ENCODE results near the gene RIPK1.

Gene RIPK1

DNA sequence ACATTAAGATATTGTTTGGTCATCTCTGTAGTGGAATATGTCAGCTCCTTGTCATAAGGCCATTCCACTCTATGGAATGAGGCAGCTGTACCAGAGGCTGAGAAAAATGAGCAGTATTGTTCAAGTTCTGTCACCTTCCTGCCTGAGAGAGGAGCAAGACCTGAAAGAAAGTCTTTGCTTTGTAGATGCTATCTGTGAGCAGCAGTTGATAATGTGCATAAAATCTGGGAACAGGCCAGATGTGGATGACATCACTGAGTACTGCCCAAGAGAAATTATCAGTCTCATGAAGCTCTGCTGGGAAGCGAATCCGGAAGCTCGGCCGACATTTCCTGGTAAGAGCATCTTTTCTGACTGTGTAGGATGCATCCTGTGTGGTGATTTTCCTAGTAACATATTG, 16.8 kb downstream of the RIPK1 start:
- no peak for DNase-seq (ENCODE audit: low read depth)

DNA sequence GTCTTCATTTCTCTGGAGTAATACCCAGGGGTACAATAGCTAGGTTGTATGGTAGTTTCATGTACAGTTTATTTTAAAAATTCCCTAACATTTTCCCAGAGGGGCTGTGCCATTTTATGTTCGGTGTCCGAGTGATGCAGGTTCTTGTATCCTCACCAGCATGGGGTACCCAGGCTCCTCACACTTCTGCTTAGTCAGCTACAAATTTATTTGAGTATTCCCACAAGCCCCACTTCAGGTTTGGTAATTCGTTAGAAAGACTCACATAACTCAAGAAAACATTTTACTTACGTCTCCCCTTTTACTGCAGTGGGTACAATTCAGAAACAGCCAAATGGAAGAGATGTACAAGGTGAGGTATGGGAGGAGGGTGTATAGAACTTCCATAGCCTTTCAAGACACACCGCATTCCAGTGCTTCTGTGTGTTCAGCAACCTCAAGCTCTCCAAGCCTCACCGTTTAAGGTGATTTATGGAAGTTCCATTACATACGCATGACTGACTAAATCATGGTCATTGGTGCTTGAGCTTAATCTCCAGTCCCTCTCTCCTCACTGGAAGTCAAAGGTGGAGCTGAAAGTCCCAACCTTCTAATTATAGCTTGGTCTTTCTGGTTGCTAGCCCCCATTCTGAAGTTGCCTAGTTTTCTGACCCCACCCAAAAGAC, 18.1 kb downstream of the RIPK1 start:
- DNase-seq (ENCODE audit: low read depth) = no peak

DNA sequence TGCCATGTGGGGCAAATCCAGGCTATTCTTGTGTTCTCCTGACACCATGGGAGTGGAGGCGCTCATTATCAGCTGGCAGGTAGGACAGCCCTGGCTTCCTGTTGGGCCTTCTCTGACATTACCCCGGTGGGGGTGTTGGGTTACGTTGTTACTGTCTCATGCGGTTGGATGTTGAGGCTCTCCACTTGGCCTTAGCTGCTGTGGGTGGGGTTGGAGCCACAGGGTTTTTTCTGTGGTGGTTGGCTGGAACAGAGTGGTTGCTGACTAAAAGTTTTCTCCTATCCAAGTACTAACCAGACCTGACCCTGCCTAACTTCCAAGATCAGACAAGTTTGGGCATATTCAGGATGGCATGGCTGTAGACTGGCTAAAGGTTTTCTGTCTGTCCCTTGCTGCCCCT, 20.2 kb downstream of the RIPK1 start:
- DNase-seq (ENCODE audit: low read depth) = no peak

DNA sequence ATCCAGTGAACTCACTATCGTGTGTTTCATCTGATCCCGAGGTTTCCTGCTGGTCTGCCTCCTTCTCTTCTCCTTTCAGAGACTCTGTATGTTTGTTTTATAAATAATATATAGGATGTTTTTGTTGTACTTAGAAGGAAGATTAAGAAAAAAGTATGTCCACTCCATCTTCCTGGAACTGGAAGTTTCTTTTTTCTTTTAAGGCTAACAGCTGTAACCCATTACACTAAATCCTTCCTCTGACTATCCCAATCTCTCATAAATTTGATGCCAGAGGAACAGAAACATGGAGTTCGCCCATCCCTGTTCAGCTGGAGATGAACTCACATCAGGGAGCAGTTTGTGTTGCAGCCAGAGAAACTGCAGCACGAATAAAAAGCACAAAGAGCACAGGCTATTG, 20.7 kb downstream of the RIPK1 start:
- DNase-seq (ENCODE audit: low read depth) = peak; percentile 52

DNA sequence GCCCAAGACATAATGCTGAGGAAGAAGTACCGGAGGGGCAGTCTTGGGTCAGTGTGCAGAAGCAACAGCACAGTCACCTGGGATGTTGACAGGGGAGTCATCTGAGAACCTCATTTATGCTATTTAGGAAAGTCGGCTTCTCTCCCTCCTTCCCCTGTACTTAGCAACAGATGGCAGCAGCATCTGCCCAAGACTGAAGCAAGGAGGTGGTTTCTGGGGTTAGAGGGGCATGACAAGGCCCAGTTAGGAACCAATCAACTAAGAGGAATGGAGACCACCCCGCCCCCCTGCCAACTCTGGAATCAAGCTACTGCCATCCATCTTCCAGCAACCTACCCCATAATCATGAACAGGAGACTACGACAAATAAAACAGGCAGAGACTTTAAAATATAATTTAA, 21.7 kb downstream of the RIPK1 start:
- DNase-seq (ENCODE audit: low read depth) = no peak

DNA sequence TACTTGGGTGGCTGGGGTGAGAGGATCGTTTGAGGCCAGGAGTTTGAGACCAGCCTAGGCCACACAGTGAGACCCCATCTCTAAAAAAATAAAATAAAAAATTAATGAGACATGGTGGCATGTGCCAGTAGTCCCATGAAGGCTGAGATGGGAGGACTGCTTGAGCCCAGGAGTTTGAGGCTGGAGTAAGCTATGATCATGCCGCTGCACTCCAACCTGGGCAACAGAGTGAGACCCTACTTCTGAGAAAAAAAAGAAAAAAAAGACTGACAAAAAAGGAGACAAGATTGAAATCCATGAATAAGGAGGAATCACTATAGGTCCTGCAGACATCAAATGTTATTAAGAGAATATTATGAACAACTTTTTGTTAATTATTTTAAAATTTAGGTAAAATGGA, 26.5 kb downstream of the RIPK1 start:
- DNase-seq (ENCODE audit: low read depth) = no peak

DNA sequence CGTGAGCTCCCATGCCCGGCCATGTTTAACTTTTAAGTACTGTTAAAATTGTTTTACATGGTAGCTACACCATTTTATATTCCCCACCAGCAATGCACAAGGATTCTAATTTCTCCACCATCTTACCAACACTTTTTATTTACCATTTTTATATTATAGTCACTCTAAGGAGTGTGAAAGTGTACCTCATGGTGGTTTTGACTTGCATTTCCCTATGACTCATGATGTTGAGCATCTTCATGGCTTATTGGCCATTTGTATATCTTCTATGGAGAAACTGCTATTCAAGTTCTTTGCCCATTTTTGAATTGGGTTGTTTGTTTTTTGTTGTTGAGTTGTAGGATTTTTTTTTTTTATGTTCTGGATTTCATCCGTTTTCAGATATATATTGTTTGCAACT, 34.6 kb downstream of the RIPK1 start:
- no peak for DNase-seq (ENCODE audit: low read depth)

DNA sequence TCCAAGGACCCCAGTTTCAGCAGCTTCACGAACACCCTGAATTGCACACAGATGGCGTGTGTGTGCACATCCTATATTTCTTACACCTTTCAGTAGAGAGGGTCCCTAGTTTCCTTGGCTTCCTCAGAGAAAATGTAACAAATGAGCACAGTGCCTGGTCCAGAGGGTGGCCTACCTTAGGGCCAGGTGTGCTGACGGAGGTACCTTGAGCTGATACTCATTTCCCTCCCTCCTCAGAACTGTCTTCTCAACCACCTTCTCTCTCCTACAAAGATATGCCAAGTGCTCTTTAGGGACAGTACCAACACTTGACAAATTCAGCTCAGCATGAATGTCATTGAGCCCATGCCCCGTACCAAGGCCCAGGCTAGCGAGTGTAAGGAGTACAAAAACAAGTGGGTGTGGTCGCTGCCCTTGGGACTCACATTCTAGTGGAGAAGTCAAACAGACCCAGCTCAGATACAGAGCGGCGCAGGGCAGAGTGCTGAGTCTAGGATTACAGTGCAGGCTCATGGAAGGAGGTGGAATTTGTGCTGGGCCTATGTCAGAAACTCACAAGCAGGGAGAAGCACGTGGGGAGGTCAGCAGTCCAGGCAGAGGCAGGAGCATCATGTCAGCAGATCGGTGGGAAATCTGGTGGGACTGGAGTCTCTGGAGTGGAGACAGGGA, 40.6 kb downstream of the RIPK1 start:
- no peak for DNase-seq (ENCODE audit: low read depth)

DNA sequence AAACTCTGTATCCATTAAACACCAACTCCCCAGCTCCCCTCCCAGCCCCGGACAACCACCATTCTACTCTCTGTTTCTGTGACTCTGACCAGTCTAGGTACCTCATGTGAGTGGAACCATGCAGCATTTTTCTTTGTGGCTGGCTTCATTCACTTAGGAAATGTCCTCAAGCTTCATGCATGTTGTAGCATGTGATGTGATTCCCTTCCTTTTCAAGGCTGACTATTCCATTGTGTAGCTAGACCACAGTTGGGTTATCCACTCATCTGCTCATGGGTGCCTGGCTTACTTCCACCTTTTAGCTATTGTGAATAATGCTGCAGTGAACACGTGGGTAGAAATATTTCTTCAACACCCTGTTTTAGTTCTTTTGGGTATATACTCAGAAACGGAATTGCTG, 41.5 kb downstream of the RIPK1 start:
- DNase-seq (ENCODE audit: low read depth) = no peak

DNA sequence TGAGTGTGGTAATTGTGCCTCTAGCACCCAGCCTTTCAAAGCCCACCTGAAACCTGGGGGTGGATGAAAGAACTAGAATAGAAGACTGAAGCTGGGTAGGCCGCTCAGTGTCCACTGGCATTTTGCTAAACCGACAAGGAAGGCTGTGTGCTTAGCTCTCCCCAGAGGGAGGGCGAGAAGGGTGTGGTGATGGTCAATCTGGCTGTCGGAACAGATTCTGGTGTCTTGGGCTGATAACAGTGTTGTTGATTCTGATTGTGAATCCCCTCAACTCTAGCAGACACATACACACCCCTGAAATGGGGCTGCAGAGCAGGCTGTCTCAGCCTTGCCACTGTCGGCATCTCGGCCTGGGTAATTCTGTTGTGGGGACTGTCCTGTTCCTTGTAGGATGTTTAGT, 46.1 kb downstream of the RIPK1 start:
- DNase-seq (ENCODE audit: low read depth) = no peak

DNA sequence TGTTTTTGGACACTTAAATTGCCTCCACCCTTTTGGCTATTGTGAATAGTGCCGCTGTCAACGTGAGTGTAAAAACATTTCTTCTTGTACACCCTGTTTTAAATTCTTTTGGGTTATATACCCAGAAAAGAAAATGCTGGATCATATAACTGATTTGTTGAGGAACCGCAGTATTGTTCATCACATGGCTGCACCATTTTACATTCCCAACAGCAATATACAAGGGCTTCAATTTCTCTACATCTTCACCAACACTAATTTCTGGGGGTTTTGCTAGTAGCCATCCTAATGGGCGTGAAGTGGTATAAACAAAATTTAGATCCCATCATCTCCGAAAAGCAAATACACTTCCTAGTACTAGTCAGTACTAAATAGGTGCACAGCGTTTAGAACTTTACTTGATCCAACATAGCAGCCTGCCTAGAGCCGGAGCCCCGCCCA, 49.6 kb downstream of the RIPK1 start:
- DNase-seq (ENCODE audit: low read depth) = no peak

DNA sequence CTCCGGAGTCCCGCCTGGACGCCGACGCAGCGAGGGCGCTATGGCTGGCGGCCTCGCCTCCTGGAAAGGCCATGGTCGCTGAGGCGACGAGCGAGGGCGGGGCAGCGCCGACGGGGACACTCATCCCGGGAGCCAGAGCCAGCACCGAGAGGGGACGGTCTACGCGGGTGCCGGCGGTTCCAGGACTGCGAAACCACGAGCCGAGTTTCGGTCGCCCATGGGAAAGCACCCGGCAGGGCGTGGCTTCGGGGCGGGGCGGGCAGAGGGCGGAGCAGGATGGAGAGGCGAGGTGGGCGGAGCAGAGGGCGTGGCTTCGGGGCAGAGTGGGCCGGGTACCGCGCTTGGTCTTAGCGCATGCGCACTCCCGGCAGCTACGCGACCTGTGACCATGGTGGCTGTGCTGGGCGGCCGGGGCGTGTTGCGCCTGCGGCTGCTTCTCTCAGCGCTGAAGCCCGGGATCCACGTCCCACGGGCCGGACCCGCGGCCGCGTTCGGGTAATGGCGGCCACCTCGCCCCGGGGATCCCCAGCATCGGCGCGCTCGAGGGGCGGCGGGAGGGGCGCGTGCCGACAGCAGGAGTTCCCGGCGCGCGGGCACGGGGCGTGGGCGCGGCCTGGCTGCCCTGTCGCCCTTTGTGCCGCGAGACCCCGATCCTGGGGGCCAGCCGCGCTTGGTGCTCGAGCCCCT, 50.2 kb downstream of the RIPK1 start, which contains the start of gene BPHL:
Gene BPHL (plus strand): TSS at position 359 of the 687 bp plus-strand sequence. CDS start 30 bp downstream, at position 389.
- peak; percentile 86 for DNase-seq (ENCODE audit: low read depth)

DNA sequence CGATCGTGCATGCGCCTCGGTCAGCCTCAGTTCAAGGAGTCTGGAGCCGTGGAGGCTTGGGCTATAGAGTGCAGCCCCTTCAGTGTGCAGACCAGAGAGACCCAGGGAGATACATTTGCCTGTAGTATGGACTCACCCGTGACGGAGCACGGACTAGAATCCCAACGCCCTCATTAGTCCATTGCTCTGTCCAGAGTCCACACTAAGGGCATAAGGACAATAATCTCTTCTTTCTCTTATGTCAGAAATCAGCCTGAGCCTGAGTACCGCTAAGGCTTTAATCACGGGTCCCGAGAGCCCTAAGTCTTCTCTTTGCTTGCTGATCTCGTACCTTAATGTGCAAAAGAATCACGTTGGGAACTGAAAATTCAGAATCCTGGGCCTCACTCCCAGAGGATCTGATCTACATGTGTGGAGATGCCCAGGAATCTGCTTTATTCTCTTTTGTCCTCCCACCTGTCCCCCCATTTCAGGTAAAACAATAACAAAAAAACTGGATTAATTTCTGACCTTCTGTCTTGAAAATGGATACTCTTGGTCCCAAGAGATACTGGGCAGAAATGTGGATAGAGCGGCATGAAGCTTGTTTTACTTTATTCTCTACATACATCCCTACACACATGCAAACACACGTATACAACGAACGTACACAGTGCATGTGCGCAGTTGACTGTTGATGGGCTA, 50.9 kb downstream of the RIPK1 start:
- no peak for DNase-seq (ENCODE audit: low read depth)

DNA sequence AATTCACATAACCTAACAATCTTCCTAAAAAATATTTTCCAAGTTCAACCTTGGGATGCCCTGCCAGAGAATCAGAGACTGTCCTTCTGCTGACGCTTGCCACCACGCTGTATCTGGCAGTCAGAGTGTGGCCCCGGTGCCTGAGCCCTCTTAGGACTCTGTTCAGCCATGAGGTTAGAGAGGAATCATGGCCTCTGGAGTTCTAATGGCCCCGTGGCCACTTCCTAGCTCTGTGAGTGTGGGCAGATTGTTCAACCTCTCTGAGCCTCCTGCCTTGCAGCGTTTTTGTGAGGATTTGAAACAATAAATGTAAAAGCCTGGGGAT, 52.4 kb downstream of the RIPK1 start:
- no peak for DNase-seq (ENCODE audit: low read depth)

DNA sequence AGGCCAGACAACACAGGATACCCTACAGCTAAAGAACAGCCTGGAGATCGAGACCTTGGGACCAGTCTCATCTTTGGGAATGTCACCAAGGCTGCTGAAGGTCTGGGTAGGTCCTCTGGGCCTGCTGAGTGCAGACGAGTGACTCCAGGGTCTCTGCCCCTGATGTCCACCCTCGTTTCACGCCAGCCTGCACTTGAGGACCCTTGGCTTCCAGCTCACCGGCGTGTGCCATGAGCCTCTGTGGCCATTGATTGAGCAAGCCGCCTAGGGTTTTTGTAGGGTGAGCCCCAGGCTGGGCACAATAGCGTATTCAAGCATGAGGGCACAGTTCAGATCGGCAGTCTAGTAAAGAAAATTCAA, 54.5 kb downstream of the RIPK1 start:
- DNase-seq (ENCODE audit: low read depth) = no peak

DNA sequence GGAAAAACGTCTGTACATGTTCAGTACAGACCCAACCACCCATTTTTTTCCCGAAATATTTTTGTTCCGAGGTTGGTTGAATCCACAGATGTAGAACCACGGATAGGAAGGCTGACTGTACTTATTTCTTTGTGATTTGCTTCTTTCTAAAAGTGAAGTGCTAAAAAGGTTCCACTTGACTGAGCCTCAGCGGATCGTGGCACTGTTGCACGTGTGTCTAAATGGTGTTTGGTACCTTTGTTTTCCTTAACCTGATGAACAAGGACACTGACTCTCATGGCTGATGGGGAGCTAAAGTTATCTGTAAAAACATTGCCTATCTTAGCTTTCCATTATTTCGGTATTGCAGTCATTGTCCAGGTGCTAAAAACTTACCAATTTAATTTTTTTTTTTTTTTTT, 56.4 kb downstream of the RIPK1 start:
- DNase-seq (ENCODE audit: low read depth) = no peak

DNA sequence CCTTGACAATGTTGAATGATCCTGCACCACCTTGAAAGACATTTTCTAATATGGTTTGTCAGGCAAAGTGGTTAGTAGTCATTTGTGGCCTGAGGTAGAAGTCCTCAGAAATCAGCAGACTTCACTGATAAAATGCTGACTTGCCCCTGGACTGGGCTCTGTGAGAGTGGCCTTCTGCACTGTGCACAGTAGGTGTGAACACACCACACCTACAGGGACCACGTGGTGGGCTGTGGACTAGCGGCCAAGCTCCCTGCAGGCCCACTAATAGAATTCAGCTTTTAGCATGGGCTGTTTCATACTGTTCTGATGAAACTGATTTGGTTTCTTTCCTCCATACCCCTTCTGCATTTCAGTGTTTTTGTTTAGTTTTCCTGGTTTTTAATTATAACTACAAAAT, 57.5 kb downstream of the RIPK1 start:
- DNase-seq (ENCODE audit: low read depth) = no peak

DNA sequence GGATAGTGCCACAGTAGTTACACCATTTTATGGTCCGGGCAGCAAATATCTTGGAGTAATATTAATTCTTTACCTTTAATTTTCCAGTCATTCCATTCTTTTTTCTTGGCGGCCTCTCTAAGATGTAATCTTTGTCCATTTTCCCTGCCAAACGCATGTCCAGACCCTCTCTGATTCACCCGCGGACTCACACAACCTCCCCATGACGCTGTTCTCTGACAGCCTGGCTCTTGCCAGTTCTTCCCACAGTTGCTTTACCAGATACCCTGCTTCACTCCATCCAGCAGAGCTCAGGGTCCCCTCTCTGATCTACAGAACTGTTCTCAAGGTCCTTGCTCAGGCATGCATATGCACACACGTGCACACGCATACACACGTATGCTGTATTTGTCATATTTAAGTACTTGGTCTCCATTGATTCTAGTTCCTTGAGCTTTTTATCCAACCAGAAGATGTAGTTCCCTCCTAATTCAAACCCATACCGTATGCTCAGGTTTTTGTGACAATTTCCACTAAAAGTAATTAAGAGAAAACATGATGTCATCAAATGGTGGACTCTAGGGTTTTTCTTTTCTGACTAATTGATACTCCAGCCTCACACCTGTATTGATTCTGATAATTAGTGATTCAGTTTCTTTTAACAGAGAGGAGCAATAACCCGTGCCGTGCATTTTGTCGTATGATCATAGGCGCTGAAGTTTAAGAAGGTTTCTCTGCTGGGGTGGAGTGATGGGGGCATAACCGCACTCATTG, 60.2 kb downstream of the RIPK1 start:
- DNase-seq (ENCODE audit: low read depth) = no peak

DNA sequence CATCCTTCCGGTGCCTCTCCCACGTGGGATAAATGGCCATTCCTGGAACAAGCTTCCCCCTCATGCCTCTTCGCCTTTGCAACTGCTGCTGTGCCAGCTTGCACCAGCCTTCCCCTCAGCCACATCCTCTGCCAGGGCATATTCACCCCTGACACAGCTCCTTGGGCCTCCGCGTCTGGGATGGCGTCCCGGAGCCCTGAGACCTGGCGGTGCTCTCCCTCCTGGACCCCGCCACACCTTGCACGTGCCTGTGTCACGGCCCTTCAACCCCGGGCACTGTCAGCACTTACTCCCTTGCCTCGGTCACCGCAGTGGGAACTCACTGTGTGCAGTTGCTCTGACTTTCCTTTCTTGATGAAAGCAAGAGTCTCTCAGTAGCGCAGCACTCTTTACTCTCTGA, 63.4 kb downstream of the RIPK1 start:
- DNase-seq (ENCODE audit: low read depth) = no peak

DNA sequence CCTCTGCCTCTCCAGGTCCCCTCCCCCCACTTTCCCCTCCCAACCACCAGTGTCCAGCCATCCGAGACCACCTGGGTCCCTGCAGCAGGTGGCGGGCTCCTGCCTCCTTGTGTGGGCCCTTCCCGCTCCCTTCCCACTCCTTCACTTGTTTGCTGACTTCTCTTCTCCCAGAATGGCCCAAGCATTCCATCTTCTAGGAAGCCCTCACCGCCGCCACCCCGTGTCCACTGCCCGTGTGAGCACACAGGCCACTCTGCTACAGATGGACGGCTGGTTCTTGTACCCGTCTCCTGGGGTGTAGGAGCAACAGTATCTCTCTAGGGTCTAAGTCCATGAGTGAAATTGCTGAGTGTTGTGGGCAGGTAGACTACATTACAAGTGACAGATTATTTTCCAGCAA, 65.2 kb downstream of the RIPK1 start:
- no peak for DNase-seq (ENCODE audit: low read depth)

DNA sequence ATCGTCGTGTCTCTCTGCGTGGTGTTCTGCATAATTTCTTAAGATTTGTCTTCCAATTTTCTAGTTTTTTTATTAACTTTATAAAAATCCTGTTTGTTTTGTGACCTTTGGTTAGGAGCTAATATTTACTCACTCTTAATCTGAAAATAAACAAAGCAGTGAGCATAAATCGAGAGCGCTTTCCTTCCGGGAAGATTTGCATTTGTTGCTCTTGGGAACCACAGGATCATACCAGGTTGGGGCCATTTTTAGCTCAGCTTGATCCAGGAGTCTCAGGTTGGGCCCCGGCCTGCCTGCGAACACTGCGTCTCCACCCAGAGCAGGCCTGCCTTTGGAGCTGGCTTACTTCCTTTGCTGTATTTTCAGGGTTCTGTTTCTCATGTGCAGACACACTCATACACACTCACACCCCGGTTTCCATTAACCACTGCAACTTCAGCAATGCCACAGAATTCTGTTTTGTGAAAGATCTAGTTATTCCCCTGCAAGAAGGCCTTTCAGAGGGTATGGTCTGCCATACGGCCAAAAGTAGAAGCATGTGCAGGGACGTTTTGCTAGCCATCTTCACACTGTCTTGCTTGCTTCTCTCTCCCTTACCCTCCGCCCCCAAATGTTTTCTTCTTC, 67.5 kb downstream of the RIPK1 start:
- no peak for DNase-seq (ENCODE audit: low read depth)

All from GM04504 (cell line).